B cell (primary cell): ENCODE results near the gene CTIF.

Source experiments
- EZH2 ChIP-seq: IDR thresholded peaks from 2 replicates; pipeline ENCODE4 v1.6.1; 2012; ENCODE audit warnings: borderline replicate concordance, low read depth, mild to moderate bottlenecking, moderate library complexity, low read length; ENCODE audit not compliant: insufficient read depth, poor library complexity, severe bottlenecking
- TF ChIP-seq, protein P1 (sequence below): fragments of 200-600 bp; IDR thresholded peaks from one replicate; pipeline ENCODE4 v1.8.0; 2022; ENCODE audit warnings: antibody characterized with exemption, mild to moderate bottlenecking

DNA sequence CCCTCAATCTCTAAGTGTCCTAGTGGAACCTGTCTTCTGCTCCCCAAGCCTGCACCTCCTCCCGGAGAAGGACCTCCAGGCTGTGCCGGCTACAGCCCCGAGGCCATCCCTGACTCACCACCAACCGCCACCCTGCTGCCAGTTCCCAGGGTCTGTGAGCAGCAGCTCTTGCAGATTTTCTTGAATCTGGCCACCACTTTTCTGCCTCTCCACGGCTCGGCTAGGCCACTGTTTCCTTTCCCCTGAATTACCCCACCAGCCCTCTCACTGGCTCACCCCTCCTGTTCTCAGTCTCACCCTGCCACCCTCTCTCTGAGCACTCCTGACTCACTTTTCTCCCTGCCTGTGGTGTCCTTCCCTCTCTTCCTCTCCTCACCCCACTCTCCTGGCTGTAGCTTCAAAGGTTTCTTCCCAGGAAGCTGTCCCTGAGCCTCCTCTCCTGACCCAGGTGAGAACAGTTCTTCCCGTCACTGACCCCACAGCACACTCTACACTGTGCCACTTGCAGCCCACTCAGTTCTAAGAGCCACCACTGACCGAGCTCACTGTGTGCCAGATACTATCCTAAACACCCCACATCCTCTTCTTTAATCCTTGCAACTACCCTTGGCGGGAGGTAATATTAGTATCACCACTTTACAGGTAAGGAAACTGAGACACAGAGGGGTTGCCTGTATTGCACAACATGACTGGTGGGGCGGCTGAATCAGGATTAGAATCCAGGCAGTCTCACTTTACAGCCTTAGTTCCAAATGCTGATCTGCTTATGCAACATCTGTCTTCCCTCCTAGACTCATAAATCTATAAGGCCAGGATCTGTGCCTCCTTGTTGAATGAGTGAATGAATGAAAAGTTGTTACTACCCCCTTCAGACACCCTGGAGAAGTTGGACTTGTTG, 300.3 kb downstream of the CTIF start:
- TF ChIP-seq, protein P1, sequence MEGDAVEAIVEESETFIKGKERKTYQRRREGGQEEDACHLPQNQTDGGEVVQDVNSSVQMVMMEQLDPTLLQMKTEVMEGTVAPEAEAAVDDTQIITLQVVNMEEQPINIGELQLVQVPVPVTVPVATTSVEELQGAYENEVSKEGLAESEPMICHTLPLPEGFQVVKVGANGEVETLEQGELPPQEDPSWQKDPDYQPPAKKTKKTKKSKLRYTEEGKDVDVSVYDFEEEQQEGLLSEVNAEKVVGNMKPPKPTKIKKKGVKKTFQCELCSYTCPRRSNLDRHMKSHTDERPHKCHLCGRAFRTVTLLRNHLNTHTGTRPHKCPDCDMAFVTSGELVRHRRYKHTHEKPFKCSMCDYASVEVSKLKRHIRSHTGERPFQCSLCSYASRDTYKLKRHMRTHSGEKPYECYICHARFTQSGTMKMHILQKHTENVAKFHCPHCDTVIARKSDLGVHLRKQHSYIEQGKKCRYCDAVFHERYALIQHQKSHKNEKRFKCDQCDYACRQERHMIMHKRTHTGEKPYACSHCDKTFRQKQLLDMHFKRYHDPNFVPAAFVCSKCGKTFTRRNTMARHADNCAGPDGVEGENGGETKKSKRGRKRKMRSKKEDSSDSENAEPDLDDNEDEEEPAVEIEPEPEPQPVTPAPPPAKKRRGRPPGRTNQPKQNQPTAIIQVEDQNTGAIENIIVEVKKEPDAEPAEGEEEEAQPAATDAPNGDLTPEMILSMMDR = no peak
- TF ChIP-seq EZH2 = no peak
